ENCODE data around the gene CCHCR1. TPM values are rescaled to one million over a fixed set of nuclear protein-coding genes. Genes with fewer than 3 reads are reported as not detected.
"Not testable (repeated sequence)": the region's sequence is repeated elsewhere in the genome, so short reads cannot be mapped to it uniquely, and the experiment has no call there.

Gene CCHCR1
- total and polyA plus RNA-seq, 2 donors from 2014 or later: 24.1 to 26.2 TPM

DNA sequence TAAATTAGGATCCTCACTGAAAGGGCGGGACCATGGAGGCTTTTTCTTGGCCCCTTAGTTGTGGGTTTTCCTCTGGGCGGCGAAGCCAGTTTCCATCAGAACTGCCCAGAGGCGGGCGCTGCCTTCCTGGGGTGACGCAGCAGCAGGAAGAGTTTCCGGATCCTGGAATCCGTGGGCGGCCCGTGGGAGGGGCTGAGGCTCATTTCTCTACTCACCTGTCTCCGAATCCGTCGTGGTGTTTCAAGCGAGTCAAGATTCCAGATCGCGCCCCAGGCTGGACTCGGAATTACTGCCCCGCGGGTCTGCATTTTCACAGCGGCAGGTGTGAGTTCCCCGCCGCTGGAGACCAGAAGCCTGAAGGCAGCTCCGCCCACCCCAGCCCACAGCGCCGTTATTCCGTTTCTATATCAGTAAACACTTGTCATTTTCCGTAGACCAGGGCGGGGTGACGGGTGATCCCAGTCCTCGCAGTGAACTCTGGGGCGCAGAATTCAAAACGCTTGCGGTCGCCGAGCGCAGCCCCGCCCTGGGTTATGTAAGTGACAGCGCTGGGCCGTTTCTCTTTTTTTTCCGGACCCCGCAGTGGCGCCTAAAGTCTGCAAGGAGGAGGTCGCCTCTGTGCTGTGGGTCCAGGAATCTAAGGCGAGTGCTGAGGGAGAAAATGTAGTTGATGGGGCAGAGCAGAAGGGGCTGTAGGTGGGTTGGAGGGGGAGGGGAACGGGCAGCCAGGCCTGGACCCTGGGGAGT lies 40.1 kb upstream of the CCHCR1 start:
- H3K4me3 ChIP-seq (ENCODE audit: low read length in 3 of 3): peak overlapping the region; percentile 74 to 82 (median 77)
- peaks cover 0 to 3% (median 0%) of the 10 kb centered on the region in 3 donors for H3K9me3 ChIP-seq (ENCODE audit: control insufficient read depth in 2 of 3, insufficient read depth in 1 of 3, low read length in 3 of 3)
- peak overlapping the region; percentile 95 to 98 for H3K27ac ChIP-seq (ENCODE audit: low read depth in 2 of 2, low read length in 2 of 2)
- intact Hi-C loops (cut with DNase I): no loop called here
- no peaks in the 10 kb centered on the region for H3K27me3 ChIP-seq (ENCODE audit: control insufficient read depth, insufficient read depth, low read length)
- H3K4me1 ChIP-seq (ENCODE audit: control insufficient read depth in 2 of 3, insufficient read depth in 2 of 3, low read depth in 1 of 3, low read length in 3 of 3): peaks cover 0 to 10% (median 0%) of the 10 kb centered on the region in 3 donors
- peak; percentile 70 to 97 (median 86) for DNase-seq
- no peak for FAIRE-seq
- peak overlapping the region; percentile 42 to 94 (median 94) for H3K9ac ChIP-seq (ENCODE audit: low read length in 3 of 3)
- H3K36me3 ChIP-seq (ENCODE audit: control insufficient read depth in 2 of 3, insufficient read depth in 3 of 3, low read length in 3 of 3): no peaks in the 10 kb centered on the region
- peak; percentile 24 for TF ChIP-seq CTCF (IDR thresholded peaks at IDR 0.05; ENCODE audit: borderline replicate concordance, extremely low read depth, insufficient read depth)

- peak overlapping the region in 1 of 2 donors; percentile 95 for H3K27ac ChIP-seq (ENCODE audit: low read depth in 2 of 2, low read length in 2 of 2)
- FAIRE-seq; intact Hi-C loops (cut with DNase I); DNase-seq; H3K36me3 ChIP-seq (ENCODE audit: control insufficient read depth in 2 of 3, insufficient read depth in 3 of 3, low read length in 3 of 3); H3K9me3 ChIP-seq (ENCODE audit: control insufficient read depth in 2 of 3, insufficient read depth in 1 of 3, low read length in 3 of 3); H3K27me3 ChIP-seq (ENCODE audit: control insufficient read depth, insufficient read depth, low read length); H3K4me1 ChIP-seq (ENCODE audit: control insufficient read depth in 2 of 3, insufficient read depth in 2 of 3, low read depth in 1 of 3, low read length in 3 of 3): not testable (repeated sequence)
- H3K4me3 ChIP-seq (ENCODE audit: low read length in 3 of 3): peak overlapping the region; percentile 74 to 82 (median 77)
- peak overlapping the region in 2 of 3 donors; percentile 30 to 94 for H3K9ac ChIP-seq (ENCODE audit: low read length in 3 of 3)
Observed at GRCh38 chr6:31196251-31197022, 38.8 kb upstream of the CCHCR1 start.

GRCh38 chr6:31195308-31195979 lies 37.8 kb upstream of the CCHCR1 start:
- DNase-seq; H3K36me3 ChIP-seq (ENCODE audit: control insufficient read depth in 2 of 3, insufficient read depth in 3 of 3, low read length in 3 of 3); H3K4me1 ChIP-seq (ENCODE audit: control insufficient read depth in 2 of 3, insufficient read depth in 2 of 3, low read depth in 1 of 3, low read length in 3 of 3); H3K27me3 ChIP-seq (ENCODE audit: control insufficient read depth, insufficient read depth, low read length); H3K4me3 ChIP-seq (ENCODE audit: low read length in 3 of 3); intact Hi-C loops (cut with DNase I); H3K27ac ChIP-seq (ENCODE audit: low read depth in 2 of 2, low read length in 2 of 2); H3K9ac ChIP-seq (ENCODE audit: low read length in 3 of 3); FAIRE-seq; H3K9me3 ChIP-seq (ENCODE audit: control insufficient read depth in 2 of 3, insufficient read depth in 1 of 3, low read length in 3 of 3): not testable (repeated sequence)

DNA sequence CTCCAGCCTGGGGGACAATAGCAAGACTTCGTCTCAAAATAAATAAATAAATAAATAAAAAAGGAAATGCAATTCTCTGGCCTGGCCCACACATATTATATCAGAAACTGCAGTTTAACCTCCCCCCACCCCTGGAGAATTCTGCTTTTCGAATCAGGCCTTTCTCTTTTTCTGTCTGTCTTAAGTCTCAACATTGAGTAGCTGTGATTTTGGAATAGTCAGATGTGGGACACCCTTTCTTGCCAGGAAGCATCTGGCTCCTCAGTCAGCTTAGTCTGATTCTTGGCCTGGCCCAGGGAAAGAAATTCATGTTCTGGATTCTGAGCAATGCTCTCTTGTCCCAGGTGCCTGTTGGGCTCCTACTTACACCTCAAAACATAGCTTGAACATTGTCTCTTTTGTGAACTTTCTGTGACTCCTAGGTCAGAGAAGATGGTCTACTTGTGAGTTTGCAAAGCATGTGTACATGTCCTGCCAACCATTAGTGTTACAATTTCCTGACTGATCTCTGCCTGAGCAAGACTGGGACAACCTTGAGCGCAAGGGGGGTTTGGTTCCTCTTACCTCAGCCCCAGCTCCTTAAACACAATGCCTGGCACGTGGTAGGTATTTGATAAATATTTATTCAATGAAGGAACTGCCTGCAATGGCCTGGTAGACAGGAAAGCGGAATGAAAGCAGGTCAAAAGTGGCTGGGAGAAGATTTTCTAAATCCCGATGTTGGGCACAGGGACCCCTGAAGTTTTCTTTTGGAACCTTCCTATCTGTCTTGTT lies 36.6 kb upstream of the CCHCR1 start:
- FAIRE-seq (no peak), DNase-seq (no peak)
- no peak overlapping the region for H3K9ac ChIP-seq (ENCODE audit: low read length in 3 of 3)
- H3K27ac ChIP-seq (ENCODE audit: low read depth in 2 of 2, low read length in 2 of 2): no peak overlapping the region
- no peaks in the 10 kb centered on the region for H3K9me3 ChIP-seq (ENCODE audit: control insufficient read depth in 2 of 3, insufficient read depth in 1 of 3, low read length in 3 of 3)
- intact Hi-C loops (cut with DNase I): loop anchor here (5.0 kb wide), 1 partner anchor 57 kb away; the partner anchor contains the start of gene PSORS1C2
- H3K27me3 ChIP-seq (ENCODE audit: control insufficient read depth, insufficient read depth, low read length): no peaks in the 10 kb centered on the region
- H3K36me3 ChIP-seq (ENCODE audit: control insufficient read depth in 2 of 3, insufficient read depth in 3 of 3, low read length in 3 of 3): no peaks in the 10 kb centered on the region
- no peak for TF ChIP-seq CTCF (IDR thresholded peaks at IDR 0.05; ENCODE audit: borderline replicate concordance, extremely low read depth, insufficient read depth)
- H3K4me3 ChIP-seq (ENCODE audit: low read length in 3 of 3): no peak overlapping the region
- H3K4me1 ChIP-seq (ENCODE audit: control insufficient read depth in 2 of 3, insufficient read depth in 2 of 3, low read depth in 1 of 3, low read length in 3 of 3): peaks cover 0 to 3% (median 0%) of the 10 kb centered on the region in 3 donors

Data from kidney (tissue), 14 donors.